ENCODE results near the gene GAS6. TPM values are rescaled to one million over a fixed set of nuclear protein-coding genes. Genes with fewer than 3 reads are reported as not detected.

Gene GAS6
- polyA plus RNA-seq, 1 donor from 2014 or later = 52.4 TPM

DNA sequence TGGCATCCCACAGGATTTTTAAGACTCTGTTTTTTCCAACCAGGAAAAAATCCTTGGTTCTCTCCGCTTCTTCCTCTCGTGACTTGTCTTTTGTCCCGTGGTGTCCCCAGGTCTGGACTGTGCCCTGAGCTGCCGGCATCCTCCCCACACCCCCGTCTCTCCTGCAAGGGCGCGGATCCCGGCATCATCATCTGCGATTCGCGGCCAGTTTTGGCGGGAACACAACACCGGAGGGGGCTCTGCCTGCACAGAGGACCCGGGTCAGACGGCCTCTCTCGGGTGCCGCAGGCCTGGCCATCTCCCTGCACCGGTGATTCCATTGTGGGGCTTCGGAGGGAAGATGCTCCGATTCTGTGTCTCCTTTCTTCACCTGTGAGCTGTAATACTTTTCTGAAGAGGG lies 18.8 kb upstream of the GAS6 start:
- no peaks in the 10 kb centered on the region for H3K79me2 ChIP-seq (replicated peaks; ENCODE audit: insufficient read depth, low read length)
- H3K4me3 ChIP-seq (ENCODE audit: low read length) = no peak overlapping the region
- no peaks in the 10 kb centered on the region for H3K9me3 ChIP-seq (ENCODE audit: low read length)
- H3K9me2 ChIP-seq (ENCODE audit: insufficient read depth, low read length) = no peaks in the 10 kb centered on the region
- H3K27me3 ChIP-seq (ENCODE audit: insufficient read depth, low read depth, low read length) = no peaks in the 10 kb centered on the region
- no peaks in the 10 kb centered on the region for H4K20me1 ChIP-seq (ENCODE audit: insufficient read depth)
- no peaks in the 10 kb centered on the region for H3K36me3 ChIP-seq (ENCODE audit: insufficient read depth, low read length)
- H3K27ac ChIP-seq (ENCODE audit: low read length) = no peak overlapping the region
- H2AFZ ChIP-seq (ENCODE audit: low read depth, low read length) = no peak overlapping the region
- TF ChIP-seq EZH2 (IDR thresholded peaks at IDR 0.05; ENCODE audit: borderline replicate concordance, insufficient read depth, low read length, poor library complexity, severe bottlenecking) (no peak), RAD21 (conservative IDR thresholded peaks at IDR 0.05) (no peak), SMC3 (conservative IDR thresholded peaks at IDR 0.05; ENCODE audit: poor library complexity) (no peak), TAF1 (IDR thresholded peaks at IDR 0.05; ENCODE audit: low read depth) (no peak), EP300 (conservative IDR thresholded peaks at IDR 0.05; ENCODE audit: poor library complexity, severe bottlenecking) (no peak), POLR2AphosphoS5 (IDR thresholded peaks at IDR 0.05) (no peak), MXI1 (conservative IDR thresholded peaks at IDR 0.05; ENCODE audit: poor library complexity, severe bottlenecking) (no peak)
- TF ChIP-seq, protein P1, sequence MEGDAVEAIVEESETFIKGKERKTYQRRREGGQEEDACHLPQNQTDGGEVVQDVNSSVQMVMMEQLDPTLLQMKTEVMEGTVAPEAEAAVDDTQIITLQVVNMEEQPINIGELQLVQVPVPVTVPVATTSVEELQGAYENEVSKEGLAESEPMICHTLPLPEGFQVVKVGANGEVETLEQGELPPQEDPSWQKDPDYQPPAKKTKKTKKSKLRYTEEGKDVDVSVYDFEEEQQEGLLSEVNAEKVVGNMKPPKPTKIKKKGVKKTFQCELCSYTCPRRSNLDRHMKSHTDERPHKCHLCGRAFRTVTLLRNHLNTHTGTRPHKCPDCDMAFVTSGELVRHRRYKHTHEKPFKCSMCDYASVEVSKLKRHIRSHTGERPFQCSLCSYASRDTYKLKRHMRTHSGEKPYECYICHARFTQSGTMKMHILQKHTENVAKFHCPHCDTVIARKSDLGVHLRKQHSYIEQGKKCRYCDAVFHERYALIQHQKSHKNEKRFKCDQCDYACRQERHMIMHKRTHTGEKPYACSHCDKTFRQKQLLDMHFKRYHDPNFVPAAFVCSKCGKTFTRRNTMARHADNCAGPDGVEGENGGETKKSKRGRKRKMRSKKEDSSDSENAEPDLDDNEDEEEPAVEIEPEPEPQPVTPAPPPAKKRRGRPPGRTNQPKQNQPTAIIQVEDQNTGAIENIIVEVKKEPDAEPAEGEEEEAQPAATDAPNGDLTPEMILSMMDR (IDR thresholded peaks at IDR 0.05; ENCODE audit: poor library complexity, severe bottlenecking) = no peak
- TF ChIP-seq, protein P2, sequence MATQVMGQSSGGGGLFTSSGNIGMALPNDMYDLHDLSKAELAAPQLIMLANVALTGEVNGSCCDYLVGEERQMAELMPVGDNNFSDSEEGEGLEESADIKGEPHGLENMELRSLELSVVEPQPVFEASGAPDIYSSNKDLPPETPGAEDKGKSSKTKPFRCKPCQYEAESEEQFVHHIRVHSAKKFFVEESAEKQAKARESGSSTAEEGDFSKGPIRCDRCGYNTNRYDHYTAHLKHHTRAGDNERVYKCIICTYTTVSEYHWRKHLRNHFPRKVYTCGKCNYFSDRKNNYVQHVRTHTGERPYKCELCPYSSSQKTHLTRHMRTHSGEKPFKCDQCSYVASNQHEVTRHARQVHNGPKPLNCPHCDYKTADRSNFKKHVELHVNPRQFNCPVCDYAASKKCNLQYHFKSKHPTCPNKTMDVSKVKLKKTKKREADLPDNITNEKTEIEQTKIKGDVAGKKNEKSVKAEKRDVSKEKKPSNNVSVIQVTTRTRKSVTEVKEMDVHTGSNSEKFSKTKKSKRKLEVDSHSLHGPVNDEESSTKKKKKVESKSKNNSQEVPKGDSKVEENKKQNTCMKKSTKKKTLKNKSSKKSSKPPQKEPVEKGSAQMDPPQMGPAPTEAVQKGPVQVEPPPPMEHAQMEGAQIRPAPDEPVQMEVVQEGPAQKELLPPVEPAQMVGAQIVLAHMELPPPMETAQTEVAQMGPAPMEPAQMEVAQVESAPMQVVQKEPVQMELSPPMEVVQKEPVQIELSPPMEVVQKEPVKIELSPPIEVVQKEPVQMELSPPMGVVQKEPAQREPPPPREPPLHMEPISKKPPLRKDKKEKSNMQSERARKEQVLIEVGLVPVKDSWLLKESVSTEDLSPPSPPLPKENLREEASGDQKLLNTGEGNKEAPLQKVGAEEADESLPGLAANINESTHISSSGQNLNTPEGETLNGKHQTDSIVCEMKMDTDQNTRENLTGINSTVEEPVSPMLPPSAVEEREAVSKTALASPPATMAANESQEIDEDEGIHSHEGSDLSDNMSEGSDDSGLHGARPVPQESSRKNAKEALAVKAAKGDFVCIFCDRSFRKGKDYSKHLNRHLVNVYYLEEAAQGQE (IDR thresholded peaks at IDR 0.05; ENCODE audit: borderline replicate concordance) = no peak
- no peaks in the 10 kb centered on the region for H3F3A ChIP-seq (ENCODE audit: insufficient read depth, low read length, poor library complexity, severe bottlenecking)
- no peak overlapping the region for H3K9ac ChIP-seq (ENCODE audit: low read length)
- no peak overlapping the region for H3K4me2 ChIP-seq (ENCODE audit: low read length)

DNA sequence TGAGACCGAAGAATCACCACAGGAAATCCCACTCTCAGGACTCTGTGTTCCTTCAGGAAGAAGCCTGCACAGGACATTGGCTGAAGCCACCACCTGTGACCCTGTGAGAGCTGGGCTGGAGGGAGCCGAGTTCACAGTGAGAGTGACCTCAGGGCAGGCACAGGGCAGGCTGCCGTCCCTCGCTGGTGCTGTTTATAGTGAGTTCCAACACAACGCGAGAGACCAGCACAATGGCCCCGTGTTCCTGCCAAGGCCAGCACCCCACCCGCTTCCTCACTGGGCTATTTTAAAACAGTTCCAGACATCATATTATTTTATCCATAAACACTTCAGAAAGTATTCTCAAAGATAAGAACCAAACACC lies 18.4 kb upstream of the GAS6 start:
- H2AFZ ChIP-seq (ENCODE audit: low read depth, low read length) = no peak overlapping the region
- H3K4me3 ChIP-seq (ENCODE audit: low read length) = no peak overlapping the region
- no peaks in the 10 kb centered on the region for H4K20me1 ChIP-seq (ENCODE audit: insufficient read depth)
- H3F3A ChIP-seq (ENCODE audit: insufficient read depth, low read length, poor library complexity, severe bottlenecking) = no peaks in the 10 kb centered on the region
- no peaks in the 10 kb centered on the region for H3K79me2 ChIP-seq (replicated peaks; ENCODE audit: insufficient read depth, low read length)
- no peaks in the 10 kb centered on the region for H3K9me2 ChIP-seq (ENCODE audit: insufficient read depth, low read length)
- no peaks in the 10 kb centered on the region for H3K9me3 ChIP-seq (ENCODE audit: low read length)
- H3K27me3 ChIP-seq (ENCODE audit: insufficient read depth, low read depth, low read length) = no peaks in the 10 kb centered on the region
- H3K9ac ChIP-seq (ENCODE audit: low read length) = no peak overlapping the region
- TF ChIP-seq EZH2 (IDR thresholded peaks at IDR 0.05; ENCODE audit: borderline replicate concordance, insufficient read depth, low read length, poor library complexity, severe bottlenecking) (no peak), SMC3 (conservative IDR thresholded peaks at IDR 0.05; ENCODE audit: poor library complexity) (no peak), POLR2AphosphoS5 (IDR thresholded peaks at IDR 0.05) (no peak), EP300 (conservative IDR thresholded peaks at IDR 0.05; ENCODE audit: poor library complexity, severe bottlenecking) (no peak), TAF1 (IDR thresholded peaks at IDR 0.05; ENCODE audit: low read depth) (no peak)
- TF ChIP-seq, protein P1 (IDR thresholded peaks at IDR 0.05; ENCODE audit: poor library complexity, severe bottlenecking) = no peak
- H3K4me2 ChIP-seq (ENCODE audit: low read length) = no peak overlapping the region
- H3K27ac ChIP-seq (ENCODE audit: low read length) = no peak overlapping the region
- no peaks in the 10 kb centered on the region for H3K36me3 ChIP-seq (ENCODE audit: insufficient read depth, low read length)
